GM21737 (cell line): ENCODE measurements around the gene MYBPC2.
"Not testable (repeated sequence)": the region's sequence is repeated elsewhere in the genome, so short reads cannot be mapped to it uniquely, and the experiment has no call there.

Source experiments
- ATAC-seq: cut with Tn5 transposase; IDR thresholded peaks from one replicate; pipeline ENCODE4 v1.9.1; 2021; ENCODE audit warnings: mild to moderate bottlenecking, moderate library complexity; ENCODE audit not compliant: unreplicated experiment

The MYBPC2 gene

GRCh38 chr19:50427318-50427925, 5.3 kb upstream of the MYBPC2 start:
- no peak for ATAC-seq

GRCh38 chr19:50427997-50428425, 4.7 kb upstream of the MYBPC2 start:
- ATAC-seq = no peak

- no peak for ATAC-seq
Measured at GRCh38 chr19:50428772-50429463, 3.8 kb upstream of the MYBPC2 start.

GRCh38 chr19:50430888-50431342, 1.8 kb upstream of the MYBPC2 start:
- no peak for ATAC-seq

- ATAC-seq = peak; percentile 70
Measured at GRCh38 chr19:50431343-50432220, 1.1 kb upstream of the MYBPC2 start.

GRCh38 chr19:50433201-50434180, 799 bp downstream of the MYBPC2 start:
- ATAC-seq = no peak

GRCh38 chr19:50434525-50434924, 1.8 kb downstream of the MYBPC2 start:
- ATAC-seq = no peak

- no peak for ATAC-seq
Measured at GRCh38 chr19:50435221-50435620, 2.5 kb downstream of the MYBPC2 start.

GRCh38 chr19:50435627-50436026, 2.9 kb downstream of the MYBPC2 start:
- ATAC-seq = no peak

GRCh38 chr19:50437862-50438449, 5.3 kb downstream of the MYBPC2 start:
- no peak for ATAC-seq

- not testable (repeated sequence) for ATAC-seq
Measured at GRCh38 chr19:50439130-50439529, 6.4 kb downstream of the MYBPC2 start.

GRCh38 chr19:50444059-50444458, 11.4 kb downstream of the MYBPC2 start:
- ATAC-seq = no peak

- ATAC-seq = no peak
Measured at GRCh38 chr19:50447053-50447452, 14.4 kb downstream of the MYBPC2 start.

GRCh38 chr19:50447750-50448149, 15.1 kb downstream of the MYBPC2 start:
- ATAC-seq = no peak

- no peak for ATAC-seq
Measured at GRCh38 chr19:50449236-50449899, 16.7 kb downstream of the MYBPC2 start.

- no peak for ATAC-seq
Measured at GRCh38 chr19:50450369-50451222, 17.9 kb downstream of the MYBPC2 start.

GRCh38 chr19:50451223-50451534, 18.5 kb downstream of the MYBPC2 start:
- ATAC-seq = no peak

- no peak for ATAC-seq
Measured at GRCh38 chr19:50453243-50453642, 20.6 kb downstream of the MYBPC2 start.

GRCh38 chr19:50455992-50456391, 23.3 kb downstream of the MYBPC2 start:
- ATAC-seq = no peak
